Liver (tissue), 9 donors: ENCODE results near the gene EDDM3A. TPM values are rescaled to one million over a fixed set of nuclear protein-coding genes. Genes with fewer than 3 reads are reported as not detected.

Experiments used
- DNase-seq: peaks from one replicate; pipeline ENCODE4 v3.0.0-alpha.2; 2017; ENCODE audit warnings: low spot score
- H3K27ac ChIP-seq, 2 donors: one replicate each; pipeline ENCODE4 v1.7.0; 2013; ENCODE audit warnings: inconsistent platforms in 2 of 2, low read length in 2 of 2, control low read depth in 1 of 2, low read depth in 1 of 2, mild to moderate bottlenecking in 1 of 2
- H3K27me3 ChIP-seq, 4 donors: one replicate each; pipeline versions ENCODE4 v1.6.1 to v1.7.0; 2013; ENCODE audit warnings: low read length in 3 of 4, inconsistent platforms in 1 of 4, mild to moderate bottlenecking in 1 of 4, moderate library complexity in 1 of 4; ENCODE audit not compliant: control insufficient read depth in 4 of 4, insufficient read depth in 4 of 4
- H3K36me3 ChIP-seq, 4 donors: one replicate each; pipeline versions ENCODE4 v1.6.1 to v1.7.0; 2013; ENCODE audit warnings: low read length in 3 of 4, mild to moderate bottlenecking in 3 of 4, low read depth in 1 of 4, moderate library complexity in 1 of 4; ENCODE audit not compliant: control insufficient read depth in 4 of 4, insufficient read depth in 3 of 4
- H3K4me1 ChIP-seq, 4 donors: one replicate each; pipeline versions ENCODE4 v1.6.1 to v1.7.0; 2013; ENCODE audit warnings: low read length in 3 of 4, mild to moderate bottlenecking in 3 of 4, moderate library complexity in 1 of 4; ENCODE audit not compliant: control insufficient read depth in 4 of 4, insufficient read depth in 4 of 4
- H3K4me3 ChIP-seq, 3 donors: one replicate each; pipeline versions ENCODE4 v1.6.1 to v1.7.0; 2013; ENCODE audit warnings: low read length in 3 of 3, control low read depth in 1 of 3, low read depth in 1 of 3, mild to moderate bottlenecking in 1 of 3
- H3K9ac ChIP-seq, 2 donors: one replicate each; pipeline ENCODE4 v1.7.0; 2013; ENCODE audit warnings: low read length in 2 of 2, mild to moderate bottlenecking in 2 of 2, moderate library complexity in 2 of 2, control low read depth in 1 of 2, low read depth in 1 of 2
- H3K9me3 ChIP-seq, 4 donors: one replicate each; pipeline versions ENCODE4 v1.6.1 to v1.7.0; 2013; ENCODE audit warnings: low read length in 3 of 4; ENCODE audit not compliant: control insufficient read depth in 4 of 4
- ATF3 ChIP-seq: IDR thresholded peaks from 2 replicates; pipeline ENCODE4 v1.6.1; 2016; ENCODE audit warnings: antibody characterized with exemption
- FOXA1 ChIP-seq: IDR thresholded peaks from 2 replicates; pipeline ENCODE4 v1.6.1; 2016; ENCODE audit warnings: antibody characterized with exemption
- FOXA2 ChIP-seq: IDR thresholded peaks from 2 replicates; pipeline ENCODE4 v1.6.1; 2016; ENCODE audit warnings: antibody characterized with exemption
- HNF4A ChIP-seq, 2 donors: conservative IDR thresholded peaks; 2 replicates each; pipeline ENCODE4 v1.6.1; 2016; ENCODE audit warnings: antibody characterized with exemption in 2 of 2, mild to moderate bottlenecking in 2 of 2
- HNF4G ChIP-seq: IDR thresholded peaks from 2 replicates; pipeline ENCODE4 v1.6.1; 2016; ENCODE audit warnings: antibody characterized with exemption
- NR2F2 ChIP-seq: IDR thresholded peaks from 2 replicates; pipeline ENCODE4 v1.6.1; 2016; ENCODE audit warnings: antibody characterized with exemption
- RAD21 ChIP-seq, 2 donors: IDR thresholded peaks; 2 replicates each; pipeline ENCODE4 v1.6.1; 2016; ENCODE audit warnings: antibody characterized with exemption in 2 of 2, mild to moderate bottlenecking in 2 of 2
- RXRA ChIP-seq, 2 donors: IDR thresholded peaks; 2 replicates each; pipeline ENCODE4 v1.6.1; 2017 to 2018; ENCODE audit warnings: antibody characterized with exemption in 2 of 2, mild to moderate bottlenecking in 1 of 2
- SP1 ChIP-seq: IDR thresholded peaks from 2 replicates; pipeline ENCODE4 v1.6.1; 2018; ENCODE audit warnings: antibody characterized with exemption, mild to moderate bottlenecking
- TAF1 ChIP-seq: conservative IDR thresholded peaks from 2 replicates; pipeline ENCODE4 v1.6.1; 2016; ENCODE audit warnings: antibody characterized with exemption, mild to moderate bottlenecking
- YY1 ChIP-seq: IDR thresholded peaks from 2 replicates; pipeline ENCODE4 v1.6.1; 2016; ENCODE audit warnings: antibody characterized with exemption, mild to moderate bottlenecking
- ZBTB33 ChIP-seq: IDR thresholded peaks from 2 replicates; pipeline ENCODE4 v1.6.1; 2016; ENCODE audit warnings: antibody characterized with exemption
- WGBS: extraction: QIAGEN DNeasy Blood & Tissue Kit; methylation state at CpG from one replicate; pipeline ENCODE4 v1.1.7; 2013; 5-methylcytosine and 5-hydroxymethylcytosine counted together
- polyA plus RNA-seq, 2 donors: library from polyadenylated mRNA; stranded (reverse) in 1 of 2; unstranded in 1 of 2; fragments of 200-250 nt in 1 of 2; fragments of >200 nt in 1 of 2; fragmentation: Nextera tagmentation in 1 of 2; extraction: Ambion mirVana in 1 of 2; gene quantifications; one replicate each; pipeline versions ENCODE4 v1.2.1 to v1.2.3, GENCODE V29; 2013 to 2015
- total RNA-seq, 2 donors: library from RNA; depleted of rRNA; stranded (reverse); fragments of >200 nt; gene quantifications; one replicate each; pipeline ENCODE4 v1.2.3, GENCODE V29; 2014
- TF ChIP-seq, protein P1 (sequence below): IDR thresholded peaks from 2 replicates; pipeline ENCODE4 v1.6.1; 2016; ENCODE audit warnings: antibody characterized with exemption
- TF ChIP-seq, protein P2 (sequence below): IDR thresholded peaks from 2 replicates; pipeline ENCODE4 v1.6.1; 2016; ENCODE audit warnings: antibody characterized with exemption, mild to moderate bottlenecking
- donor health status: healthy.
- donor health status: healthy.
- donor health status: healthy.
- donor health status: healthy.
- donor health status: healthy.

Gene EDDM3A
- total and polyA plus RNA-seq, 4 donors = not detected

DNA sequence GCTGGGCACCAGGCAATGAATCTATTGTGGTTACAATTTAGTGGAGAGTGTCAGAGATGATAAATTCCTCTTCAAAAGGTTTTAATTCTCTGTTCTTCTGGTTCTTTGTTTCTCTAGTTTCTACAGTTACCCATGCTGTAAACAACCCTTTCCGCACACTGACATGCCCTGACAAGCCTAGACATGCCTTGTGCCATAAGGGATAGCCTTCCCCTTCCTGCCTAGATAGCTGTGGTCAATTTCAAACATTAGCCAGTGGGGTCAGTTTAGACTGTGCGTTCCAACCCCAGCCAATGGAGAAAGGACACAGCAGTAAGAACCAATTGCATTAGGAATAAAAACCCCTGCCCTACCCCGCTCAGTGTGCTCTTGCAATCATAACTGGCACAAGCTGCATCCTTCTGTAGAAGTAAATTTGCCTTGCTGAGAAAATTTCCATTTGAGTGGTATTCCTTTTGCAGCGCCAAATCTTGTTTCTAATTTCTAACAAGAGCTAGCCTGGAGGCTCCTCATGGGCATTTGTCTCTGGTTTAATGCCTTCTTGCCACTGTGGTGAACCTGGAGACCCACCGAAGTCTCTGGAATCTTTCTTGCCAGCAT is 6.4 kb downstream of the EDDM3A start:
- H3K27me3 ChIP-seq = no peaks in the 10 kb centered on the region
- H3K27ac ChIP-seq = no peak overlapping the region
- TF ChIP-seq YY1 = no peak
- TF ChIP-seq RXRA (IDR thresholded peaks at IDR 0.05) = no peak
- no peak for TF ChIP-seq FOXA2
- no peak for TF ChIP-seq RAD21 (IDR thresholded peaks at IDR 0.05)
- no peak for TF ChIP-seq ZBTB33
- no peak for TF ChIP-seq TAF1
- TF ChIP-seq FOXA1 = no peak
- TF ChIP-seq, protein P1, sequence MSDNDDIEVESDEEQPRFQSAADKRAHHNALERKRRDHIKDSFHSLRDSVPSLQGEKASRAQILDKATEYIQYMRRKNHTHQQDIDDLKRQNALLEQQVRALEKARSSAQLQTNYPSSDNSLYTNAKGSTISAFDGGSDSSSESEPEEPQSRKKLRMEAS = no peak
- TF ChIP-seq, protein P2, sequence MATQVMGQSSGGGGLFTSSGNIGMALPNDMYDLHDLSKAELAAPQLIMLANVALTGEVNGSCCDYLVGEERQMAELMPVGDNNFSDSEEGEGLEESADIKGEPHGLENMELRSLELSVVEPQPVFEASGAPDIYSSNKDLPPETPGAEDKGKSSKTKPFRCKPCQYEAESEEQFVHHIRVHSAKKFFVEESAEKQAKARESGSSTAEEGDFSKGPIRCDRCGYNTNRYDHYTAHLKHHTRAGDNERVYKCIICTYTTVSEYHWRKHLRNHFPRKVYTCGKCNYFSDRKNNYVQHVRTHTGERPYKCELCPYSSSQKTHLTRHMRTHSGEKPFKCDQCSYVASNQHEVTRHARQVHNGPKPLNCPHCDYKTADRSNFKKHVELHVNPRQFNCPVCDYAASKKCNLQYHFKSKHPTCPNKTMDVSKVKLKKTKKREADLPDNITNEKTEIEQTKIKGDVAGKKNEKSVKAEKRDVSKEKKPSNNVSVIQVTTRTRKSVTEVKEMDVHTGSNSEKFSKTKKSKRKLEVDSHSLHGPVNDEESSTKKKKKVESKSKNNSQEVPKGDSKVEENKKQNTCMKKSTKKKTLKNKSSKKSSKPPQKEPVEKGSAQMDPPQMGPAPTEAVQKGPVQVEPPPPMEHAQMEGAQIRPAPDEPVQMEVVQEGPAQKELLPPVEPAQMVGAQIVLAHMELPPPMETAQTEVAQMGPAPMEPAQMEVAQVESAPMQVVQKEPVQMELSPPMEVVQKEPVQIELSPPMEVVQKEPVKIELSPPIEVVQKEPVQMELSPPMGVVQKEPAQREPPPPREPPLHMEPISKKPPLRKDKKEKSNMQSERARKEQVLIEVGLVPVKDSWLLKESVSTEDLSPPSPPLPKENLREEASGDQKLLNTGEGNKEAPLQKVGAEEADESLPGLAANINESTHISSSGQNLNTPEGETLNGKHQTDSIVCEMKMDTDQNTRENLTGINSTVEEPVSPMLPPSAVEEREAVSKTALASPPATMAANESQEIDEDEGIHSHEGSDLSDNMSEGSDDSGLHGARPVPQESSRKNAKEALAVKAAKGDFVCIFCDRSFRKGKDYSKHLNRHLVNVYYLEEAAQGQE = no peak
- TF ChIP-seq NR2F2 = no peak
- TF ChIP-seq SP1 = no peak
- no peak for TF ChIP-seq ATF3
- no peak for TF ChIP-seq HNF4G
- peaks cover 0 to 6% (median 4%) of the 10 kb centered on the region in 4 donors for H3K4me1 ChIP-seq
- no peak overlapping the region for H3K4me3 ChIP-seq
- peaks cover 3 to 8% (median 5%) of the 10 kb centered on the region in 4 donors for H3K9me3 ChIP-seq
- DNase-seq = no peak
- H3K36me3 ChIP-seq = no peaks in the 10 kb centered on the region
- H3K9ac ChIP-seq = no peak overlapping the region
- WGBS = 88% methylated on average over 5 of the region's 5 CpGs

GRCh38 chr14:20754308-20754707 is 8.6 kb downstream of the EDDM3A start:
- DNase-seq = no peak
- peaks cover 0 to 6% (median 4%) of the 10 kb centered on the region in 4 donors for H3K4me1 ChIP-seq
- H3K27me3 ChIP-seq = no peaks in the 10 kb centered on the region
- no peaks in the 10 kb centered on the region for H3K36me3 ChIP-seq
- no peak overlapping the region for H3K27ac ChIP-seq
- 44% methylated on average over 2 of the region's 2 CpGs for WGBS
- no peak overlapping the region for H3K4me3 ChIP-seq
- peaks cover 3 to 8% (median 5%) of the 10 kb centered on the region in 4 donors for H3K9me3 ChIP-seq
- TF ChIP-seq FOXA1 = no peak
- peak in 1 of 2 donors; percentile 53 for TF ChIP-seq RXRA (IDR thresholded peaks at IDR 0.05)
- TF ChIP-seq HNF4A (conservative IDR thresholded peaks at IDR 0.05) = peak in 1 of 2 donors; percentile 59
- TF ChIP-seq NR2F2 = no peak
- TF ChIP-seq, protein P2 = no peak
- TF ChIP-seq HNF4G = no peak
- no peak overlapping the region for H3K9ac ChIP-seq
